Small intestine (tissue), 7 donors: Measurements from ENCODE around the gene GRK2. TPM values are rescaled to one million over a fixed set of nuclear protein-coding genes. Genes with fewer than 3 reads are reported as not detected.

Experiments
- DNase-seq, 2 donors: peaks; one replicate each; pipeline versions ENCODE4 v3.0.0 to v3.0.0-alpha.2; 2013
- FAIRE-seq: peaks from 2 replicates; lab custom pipeline; 2012; peaks lifted over from hg19 to GRCh38; lab: Jason Lieb, UNC
- H3K27ac ChIP-seq, 3 donors: one replicate each; pipeline ENCODE4 v1.5.1; 2013; ENCODE audit warnings: low read length in 2 of 3, mild to moderate bottlenecking in 2 of 3, control low read depth in 1 of 3, inconsistent platforms in 1 of 3, low read depth in 1 of 3, moderate library complexity in 1 of 3
- H3K27me3 ChIP-seq, 3 donors: one replicate each; pipeline ENCODE4 v1.6.1; 2013; ENCODE audit warnings: low read length in 3 of 3, inconsistent platforms in 1 of 3; ENCODE audit not compliant: control insufficient read depth in 3 of 3, insufficient read depth in 3 of 3
- H3K36me3 ChIP-seq, 3 donors: one replicate each; pipeline ENCODE4 v1.6.1; 2013; ENCODE audit warnings: low read length in 3 of 3, inconsistent platforms in 1 of 3, low read depth in 1 of 3, mild to moderate bottlenecking in 1 of 3, moderate library complexity in 1 of 3; ENCODE audit not compliant: control insufficient read depth in 3 of 3, insufficient read depth in 2 of 3
- H3K4me1 ChIP-seq, 3 donors: one replicate each; pipeline ENCODE4 v1.6.1; 2013; ENCODE audit warnings: low read length in 2 of 3, inconsistent platforms in 1 of 3, low read depth in 1 of 3, mild to moderate bottlenecking in 1 of 3, moderate library complexity in 1 of 3; ENCODE audit not compliant: control insufficient read depth in 3 of 3, insufficient read depth in 2 of 3
- H3K4me3 ChIP-seq, 3 donors: one replicate each; pipeline ENCODE4 v1.5.1; 2013; ENCODE audit warnings: low read length in 3 of 3, control low read depth in 1 of 3, inconsistent platforms in 1 of 3, low read depth in 1 of 3, mild to moderate bottlenecking in 1 of 3, moderate library complexity in 1 of 3
- H3K9me3 ChIP-seq, 2 donors: one replicate each; pipeline ENCODE4 v1.6.1; 2013; ENCODE audit warnings: low read depth in 1 of 2, low read length in 1 of 2; ENCODE audit not compliant: control insufficient read depth in 2 of 2, insufficient read depth in 1 of 2
- WGBS, 3 donors: extraction: QIAGEN DNeasy Blood & Tissue Kit; methylation state at CpG; one replicate each; pipeline ENCODE4 v1.1.7; 2013; 5-methylcytosine and 5-hydroxymethylcytosine counted together
- polyA plus RNA-seq, 4 donors: library from polyadenylated mRNA; stranded (reverse) in 3 of 4; unstranded in 1 of 4; fragments of 200-250 nt in 3 of 4; fragments of 120-200 nt in 1 of 4; gene quantifications; one replicate each; pipeline versions ENCODE4 v1.2.1 to v1.2.3, GENCODE V29; 2013
- donor health status: healthy with polysubstance abuse.
- donor health status: control.
- donor health status: control.
- donor health status: Bipolar disorder and iron deficiency.
- donor health status: healthy.

The GRK2 gene
- polyA plus RNA-seq, 4 donors, result 78.3 to 153 (median 102) TPM

DNA sequence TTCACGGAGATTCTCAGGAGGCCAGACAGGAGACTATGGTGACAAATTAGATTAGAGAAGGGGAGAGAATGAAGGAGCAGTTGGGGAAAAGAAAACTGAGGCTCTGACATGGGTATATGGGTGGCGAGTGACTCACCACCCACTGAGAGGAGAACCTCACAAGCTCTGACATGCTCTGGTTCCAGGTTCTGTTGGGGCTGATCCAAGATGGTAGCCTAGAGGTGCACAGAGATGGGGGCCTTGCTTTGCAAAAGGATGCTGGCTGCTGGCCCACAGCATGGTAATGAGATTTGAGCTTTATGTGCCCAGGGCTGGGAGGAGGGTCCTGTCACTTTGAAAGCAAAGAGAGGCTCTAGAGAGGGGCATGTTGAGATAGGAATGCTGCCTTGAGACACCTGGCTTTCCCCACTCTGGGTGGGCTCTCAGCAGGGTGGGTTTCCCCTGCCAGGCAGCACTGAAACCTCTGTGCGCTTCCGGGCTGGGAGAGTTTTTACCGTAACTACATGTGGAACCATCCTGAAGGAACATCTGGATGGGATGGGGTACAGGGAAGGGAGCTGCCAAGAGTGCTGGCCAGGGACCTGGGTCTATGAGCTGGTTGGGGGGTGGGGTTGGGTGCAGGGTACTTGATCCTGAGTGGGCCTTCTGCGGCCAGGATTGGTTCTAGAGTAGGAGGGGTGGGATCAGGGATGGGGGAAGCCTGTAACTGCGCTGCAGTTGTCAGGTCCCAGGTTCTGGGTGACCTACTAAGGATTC is 1.2 kb upstream of the GRK2 start:
- no peak overlapping the region for H3K27ac ChIP-seq
- DNase-seq (no peak), FAIRE-seq (no peak)
- no peaks in the 10 kb centered on the region for H3K9me3 ChIP-seq
- H3K4me3 ChIP-seq, result no peak overlapping the region
- 87 to 95% (median 89%) methylated on average over 7 of the region's 7 CpGs for WGBS, 3 donors
- H3K36me3 ChIP-seq, result peaks cover 2 to 26% (median 3%) of the 10 kb centered on the region in 3 donors
- no peaks in the 10 kb centered on the region for H3K27me3 ChIP-seq
- peaks cover 12 to 51% (median 13%) of the 10 kb centered on the region in 3 donors for H3K4me1 ChIP-seq

DNA sequence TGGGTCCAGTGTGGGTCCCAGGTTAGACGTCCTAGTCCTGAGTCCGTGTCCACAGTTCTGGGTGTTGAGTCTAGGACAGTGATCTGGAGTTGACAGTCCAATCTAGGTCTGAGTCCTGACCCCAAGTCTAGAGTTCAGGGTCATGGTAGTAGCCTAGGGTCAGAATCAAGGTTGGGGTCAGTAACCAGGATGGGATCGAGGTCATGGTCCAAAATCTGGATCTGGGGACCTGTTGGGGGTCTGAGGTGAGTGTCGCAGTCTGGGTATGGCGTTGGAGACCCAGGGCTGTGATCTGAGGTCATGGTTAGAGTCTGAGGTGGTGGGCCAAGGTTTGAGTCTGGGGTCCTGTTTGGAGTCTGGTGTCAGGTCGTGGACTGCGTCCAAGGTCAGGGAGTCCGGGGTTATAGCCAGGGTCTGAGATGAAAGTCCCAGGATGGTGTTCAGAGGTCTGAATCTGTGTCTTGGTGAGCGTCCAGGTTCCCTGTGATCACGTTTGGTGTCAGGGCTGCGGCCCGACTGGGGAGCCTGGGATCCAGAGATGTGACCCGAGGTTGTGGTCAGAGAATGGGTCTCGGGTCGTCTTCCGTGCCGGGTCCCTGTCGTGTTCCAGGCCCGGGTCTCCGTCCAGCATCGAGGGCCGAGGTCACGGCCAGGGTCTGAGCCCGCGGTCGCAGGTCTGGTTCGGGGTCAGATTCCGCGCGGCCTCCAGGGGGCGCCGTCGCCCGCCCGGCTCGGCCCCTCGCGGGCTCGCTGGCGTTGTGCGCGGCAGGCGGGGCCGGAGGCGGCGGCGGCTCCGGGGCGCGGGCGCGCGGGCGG is 432 bp upstream of the GRK2 start:
- FAIRE-seq (no peak), DNase-seq (peak; percentile 68 to 86)
- 9 to 17% (median 12%) methylated on average over 31 to 54 of the region's 54 CpGs for WGBS, 3 donors
- peaks cover 2 to 34% (median 3%) of the 10 kb centered on the region in 3 donors for H3K36me3 ChIP-seq
- H3K9me3 ChIP-seq, result no peaks in the 10 kb centered on the region
- H3K27me3 ChIP-seq, result no peaks in the 10 kb centered on the region
- H3K27ac ChIP-seq, result peak overlapping the region in 1 of 3 donors; percentile 76
- peaks cover 12 to 54% (median 15%) of the 10 kb centered on the region in 3 donors for H3K4me1 ChIP-seq
- peak overlapping the region; percentile 6 to 93 (median 91) for H3K4me3 ChIP-seq

DNA sequence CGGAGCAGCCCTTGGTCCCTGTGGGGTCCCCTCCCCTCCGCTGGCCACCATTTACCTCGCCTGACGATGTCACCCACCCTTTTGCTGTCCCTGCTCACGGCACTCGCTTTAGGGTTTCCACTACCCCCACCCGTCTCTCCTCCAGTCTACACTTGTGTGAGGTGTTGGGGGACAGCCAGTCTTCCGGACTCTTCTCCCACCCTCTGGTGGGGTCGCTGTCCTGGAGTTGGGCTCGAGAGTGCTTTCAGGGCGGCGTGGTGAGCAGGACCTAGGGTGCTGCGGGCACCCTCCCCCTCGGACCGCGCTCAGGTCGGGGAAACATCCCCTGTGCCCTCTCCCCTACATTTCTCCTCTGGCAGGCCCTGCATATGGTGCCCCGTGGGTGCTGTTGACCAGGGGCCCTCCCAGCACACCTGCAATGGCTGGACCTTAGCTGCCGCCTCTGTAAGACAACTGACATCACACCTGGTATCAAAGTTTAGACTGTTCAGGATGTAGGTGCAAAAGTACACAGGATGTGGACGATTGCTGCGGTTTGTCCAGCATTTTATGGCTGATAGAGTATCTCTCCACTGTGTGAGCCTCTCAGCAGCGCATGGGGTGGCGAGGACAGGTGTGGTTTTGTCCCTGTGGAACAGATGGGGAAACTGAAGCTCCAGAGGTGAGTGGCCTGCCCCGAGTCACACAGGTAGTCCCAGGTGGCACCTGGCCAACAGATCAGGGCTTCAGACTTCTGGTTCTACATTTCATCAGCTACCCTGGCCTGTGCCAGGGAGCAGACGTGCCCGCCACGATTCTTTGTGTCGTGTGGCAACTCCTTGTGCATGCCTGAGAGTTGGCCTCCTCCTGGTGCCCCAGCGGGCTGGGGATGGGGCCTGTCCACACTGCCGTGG is 1.2 kb downstream of the GRK2 start:
- DNase-seq, result peak; percentile 91 to 97
- Histone ChIP-seq H3K4me1 (peaks cover 12 to 46% (median 15%) of the 10 kb centered on the region in 3 donors), H3K27me3 (no peaks in the 10 kb centered on the region), H3K27ac (peak overlapping the region; percentile 93 to 98 (median 96)), H3K9me3 (no peaks in the 10 kb centered on the region), H3K4me3 (peak overlapping the region; percentile 91 to 94 (median 93)), H3K36me3 (peaks cover 2 to 50% (median 3%) of the 10 kb centered on the region in 3 donors)
- 1 to 8% (median 3%) methylated on average over 30 of the region's 30 CpGs for WGBS, 3 donors
- no peak for FAIRE-seq

DNA sequence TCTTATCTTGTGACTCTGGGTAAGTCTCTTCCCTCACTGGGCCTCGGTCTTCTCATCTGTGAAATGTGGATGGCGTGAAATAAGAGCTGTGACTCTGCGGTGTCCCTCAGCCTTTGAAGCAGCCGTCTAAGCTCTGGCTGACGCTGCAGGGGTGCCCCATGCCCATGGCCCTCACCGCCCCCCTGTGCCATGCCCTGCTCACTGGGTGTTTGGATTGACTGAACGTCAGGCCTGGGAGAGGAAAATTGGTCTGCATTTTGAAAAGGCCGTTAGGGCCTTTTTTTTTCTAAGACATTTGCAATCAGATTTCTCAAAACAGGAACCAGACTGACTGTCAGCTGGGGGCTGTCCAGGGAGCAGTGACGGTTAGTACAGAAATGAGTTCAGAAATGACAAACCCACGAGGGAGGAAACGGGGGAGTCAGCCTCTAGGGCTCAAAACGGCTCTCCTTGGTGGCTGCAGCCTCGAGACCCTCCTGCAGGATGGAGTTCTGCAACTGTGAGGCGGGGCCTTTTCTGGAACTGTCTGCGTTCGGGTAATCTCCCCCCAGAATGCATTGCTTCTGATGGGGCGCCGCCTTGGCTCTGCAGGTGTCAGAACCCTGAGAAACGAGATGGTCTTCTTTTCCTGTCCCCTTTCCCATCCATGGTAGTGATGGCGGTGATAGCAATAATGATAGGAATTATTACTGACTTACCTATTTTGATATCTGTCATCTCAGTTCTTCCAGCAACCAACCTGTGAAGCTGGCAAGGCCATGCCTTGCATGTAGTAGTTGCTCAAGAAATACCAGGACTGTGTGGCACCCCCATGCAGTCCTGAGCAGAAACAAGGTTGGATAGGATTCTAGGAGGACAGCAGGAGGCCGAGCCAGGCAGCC is 2.0 kb downstream of the GRK2 start:
- FAIRE-seq, result no peak
- peak overlapping the region; percentile 26 to 94 (median 93) for H3K4me3 ChIP-seq
- peaks cover 2 to 58% (median 3%) of the 10 kb centered on the region in 3 donors for H3K36me3 ChIP-seq
- peak overlapping the region; percentile 93 to 98 (median 96) for H3K27ac ChIP-seq
- WGBS, 3 donors, result 31 to 37% (median 33%) methylated on average over 21 of the region's 21 CpGs
- no peaks in the 10 kb centered on the region for H3K27me3 ChIP-seq
- no peaks in the 10 kb centered on the region for H3K9me3 ChIP-seq
- H3K4me1 ChIP-seq, result peaks cover 12 to 44% (median 15%) of the 10 kb centered on the region in 3 donors
- no peak for DNase-seq

DNA sequence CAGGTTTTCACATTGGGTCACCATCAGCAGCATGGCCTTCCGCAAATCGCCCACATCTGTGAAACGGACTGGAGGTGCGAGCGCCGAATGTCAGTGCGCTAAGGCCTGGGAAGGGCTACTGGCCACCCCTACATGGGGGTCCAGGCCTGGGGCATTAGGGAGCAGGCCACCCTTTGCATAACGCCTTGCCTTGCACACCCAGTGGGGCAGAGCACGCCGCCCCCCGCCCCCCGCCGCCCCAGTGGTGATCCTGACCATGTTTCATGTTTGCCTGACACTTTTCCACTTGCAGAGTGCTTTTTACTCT is 2.6 kb downstream of the GRK2 start:
- 76 to 80% (median 80%) methylated on average over 13 of the region's 13 CpGs for WGBS, 3 donors
- DNase-seq, result no peak
- Histone ChIP-seq H3K9me3 (no peaks in the 10 kb centered on the region), H3K4me3 (peak overlapping the region in 1 of 3 donors; percentile 25), H3K27me3 (no peaks in the 10 kb centered on the region), H3K36me3 (peaks cover 2 to 64% (median 3%) of the 10 kb centered on the region in 3 donors), H3K27ac (peak overlapping the region in 2 of 3 donors; percentile 73 to 93), H3K4me1 (peaks cover 12 to 49% (median 15%) of the 10 kb centered on the region in 3 donors)
- FAIRE-seq, result no peak

DNA sequence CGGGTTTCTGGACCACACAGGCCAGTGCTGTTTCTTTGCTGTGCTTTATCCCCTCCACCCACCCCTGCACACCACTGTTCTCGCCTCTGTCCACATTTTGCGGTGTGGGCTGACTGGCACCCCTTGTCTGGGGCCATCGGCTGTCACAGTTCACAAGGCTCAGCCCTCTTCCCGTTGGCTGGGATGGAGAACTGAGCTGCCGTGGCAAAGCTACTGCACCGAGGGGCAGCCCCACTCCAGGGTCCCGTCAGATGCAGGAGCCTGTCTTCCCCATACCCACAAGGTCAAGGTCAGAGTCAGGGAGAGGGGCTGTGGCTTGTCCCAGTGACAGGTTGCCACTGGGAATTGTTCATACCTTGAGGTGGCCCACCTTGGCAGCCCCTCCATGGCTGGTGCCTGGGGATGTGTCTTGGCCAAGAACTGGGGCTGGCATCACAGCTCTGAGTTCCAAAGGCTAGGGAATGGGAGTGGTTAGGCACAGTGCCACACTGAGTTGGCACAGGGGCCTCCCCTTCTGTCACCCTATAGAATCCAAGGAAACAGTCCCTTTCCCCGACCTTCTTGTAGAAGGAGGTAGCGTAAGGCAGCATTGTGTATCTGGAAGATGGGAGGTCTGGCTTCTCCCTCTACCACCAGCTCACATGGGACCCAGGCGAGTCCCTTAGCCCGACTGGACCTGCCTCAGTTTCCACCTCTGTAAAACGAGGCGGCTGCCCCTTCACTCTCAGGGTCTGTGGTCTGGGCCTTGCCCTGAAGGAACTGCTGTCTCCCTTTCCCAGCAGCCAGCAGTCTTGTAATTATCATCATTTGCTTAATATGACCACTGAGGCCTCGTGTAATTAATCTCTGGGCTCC is 3.4 kb downstream of the GRK2 start:
- 19 to 33% (median 28%) methylated on average over 15 of the region's 15 CpGs for WGBS, 3 donors
- Histone ChIP-seq H3K4me3 (peak overlapping the region in 2 of 3 donors; percentile 25 to 28), H3K27me3 (no peaks in the 10 kb centered on the region), H3K36me3 (peaks cover 2 to 72% (median 3%) of the 10 kb centered on the region in 3 donors), H3K9me3 (no peaks in the 10 kb centered on the region), H3K4me1 (peaks cover 12 to 49% (median 15%) of the 10 kb centered on the region in 3 donors), H3K27ac (peak overlapping the region; percentile 56 to 93 (median 73))
- peak in 1 of 2 donors; percentile 79 for DNase-seq
- FAIRE-seq, result no peak
